HepG2 (cell line): Measurements from ENCODE around the gene TSPYL1. TPM values are rescaled to one million over a fixed set of nuclear protein-coding genes. Genes with fewer than 3 reads are reported as not detected.

Source experiments
- ATAC-seq: fragments of 200-7000 bp; cut with Tn5 transposase; 3 replicates; pipeline ENCODE4 v1.9.1; 2020; ENCODE audit warnings: mild to moderate bottlenecking, moderate library complexity
- BruUV-seq: library from RNA; stranded (reverse); fragments of 400-500 nt; replicated peaks from 2 replicates; lab custom pipeline; 2021; lab: Mats Ljungman, UMichigan
- CTCF ChIA-PET: fragments of 300-600 bp; formaldehyde crosslinking; extraction: SDS; loops from one replicate; lab custom pipeline; 2021; ENCODE audit warnings: low total read pairs, inconsistent platforms, low intra/inter-chr PET ratio; lab: Yijun Ruan, JAX
- POLR2A ChIA-PET: fragments of 350-600 bp; sonication (Branson Sonifier 250); formaldehyde crosslinking; loops from one replicate; lab custom pipeline; 2020; ENCODE audit warnings: antibody characterized with exemption, inconsistent platforms; lab: Yijun Ruan, JAX
- DNase-seq: peaks from one replicate; pipeline ENCODE4 v3.0.0-alpha.2; 2015; ENCODE audit warnings: low spot score
- FAIRE-seq: peaks from 3 replicates; lab custom pipeline; 2011; peaks lifted over from hg19 to GRCh38; lab: Jason Lieb, UNC
- H2AFZ ChIP-seq: one replicate; pipeline ENCODE4 v1.6.1; 2011; ENCODE audit warnings: low read length, inconsistent platforms
- H3K27ac ChIP-seq: fragments of 300-600 bp; 3 replicates; pipeline ENCODE4 v1.8.0; 2011; ENCODE audit warnings: mixed run types, mild to moderate bottlenecking, mixed read lengths, low read length, inconsistent platforms; ENCODE audit not compliant: insufficient read depth; ENCODE audit errors: extremely low read length
- H3K27me3 ChIP-seq, 2 experiments: fragments of 200-600 bp in 1 of 2; 2 replicates in 1 of 2; 3 replicates in 1 of 2; pipeline versions ENCODE4 v1.6.0 to v1.8.0; 2011; ENCODE audit warnings: low read length in 2 of 2, mild to moderate bottlenecking in 2 of 2, moderate library complexity in 2 of 2, inconsistent platforms in 1 of 2; ENCODE audit not compliant: insufficient read depth in 2 of 2, control insufficient read depth in 1 of 2
- H3K36me3 ChIP-seq, 2 experiments: fragments of 200-600 bp in 1 of 2; replicated peaks in 1 of 2; 2 replicates in 1 of 2; 3 replicates in 1 of 2; pipeline versions ENCODE4 v1.5.1 to v1.8.0; 2011; ENCODE audit warnings: low read length in 2 of 2, inconsistent platforms in 1 of 2; ENCODE audit not compliant: insufficient read depth in 2 of 2, control insufficient read depth in 1 of 2
- H3K4me1 ChIP-seq: 2 replicates; pipeline ENCODE4 v1.5.1; 2012; ENCODE audit warnings: low read length, inconsistent platforms; ENCODE audit not compliant: insufficient read depth
- H3K4me2 ChIP-seq: 2 replicates; pipeline ENCODE4 v1.6.0; 2011; ENCODE audit warnings: low read depth, low read length, inconsistent platforms
- H3K4me3 ChIP-seq, 3 experiments: fragments of 200-600 bp in 1 of 3; sonication (generic), shearing (Covaris generic) in 1 of 3; replicated peaks in 1 of 3; 2 replicates each; pipeline ENCODE4 v1.5.1; 2011 to 2016; ENCODE audit warnings: low read length in 3 of 3, inconsistent platforms in 2 of 3, low read depth in 2 of 3, mild to moderate bottlenecking in 2 of 3, control low read depth in 1 of 3, mixed read lengths in 1 of 3; ENCODE audit not compliant: insufficient read depth in 1 of 3
- H3K79me2 ChIP-seq: one replicate; pipeline ENCODE4 v1.6.1; 2011; ENCODE audit warnings: low read length, inconsistent platforms; ENCODE audit not compliant: insufficient read depth
- H3K9ac ChIP-seq: 2 replicates; pipeline ENCODE4 v1.6.0; 2011; ENCODE audit warnings: mild to moderate bottlenecking, low read depth, low read length, inconsistent platforms; ENCODE audit not compliant: insufficient read depth
- H3K9me3 ChIP-seq: 2 replicates; pipeline ENCODE4 v1.5.1; 2012; ENCODE audit warnings: mild to moderate bottlenecking, low read length
- H4K20me1 ChIP-seq: 2 replicates; pipeline ENCODE4 v1.6.0; 2011; ENCODE audit warnings: inconsistent platforms, mild to moderate bottlenecking, low read length, moderate library complexity; ENCODE audit not compliant: insufficient read depth
- FOXK1 ChIP-seq: sonication (generic); formaldehyde crosslinking; IDR thresholded peaks from 2 replicates; pipeline ENCODE4 v1.4.0; 2020; ENCODE audit warnings: low read depth, missing genetic modification reagents, borderline replicate concordance
- GATAD2A ChIP-seq: IDR thresholded peaks from 2 replicates; pipeline ENCODE4 v1.6.1; 2016
- IRF2 ChIP-seq: IDR thresholded peaks from 2 replicates; pipeline ENCODE4 v1.6.1; 2018; ENCODE audit warnings: missing genetic modification reagents, missing compliant biosample characterization
- MBD4 ChIP-seq: IDR thresholded peaks from 2 replicates; pipeline ENCODE4 v1.6.1; 2012; ENCODE audit warnings: low read length, inconsistent platforms, borderline replicate concordance
- NFE2 ChIP-seq: sonication (generic); formaldehyde crosslinking; IDR thresholded peaks from 2 replicates; pipeline ENCODE4 v1.4.0; 2020; ENCODE audit warnings: missing genetic modification reagents
- NR2F6 ChIP-seq, 2 experiments: IDR thresholded peaks; 2 replicates each; pipeline ENCODE4 v1.6.1; 2016; ENCODE audit warnings: antibody characterized with exemption in 1 of 2, mild to moderate bottlenecking in 1 of 2
- REPIN1 ChIP-seq: sonication (generic); formaldehyde crosslinking; IDR thresholded peaks from 2 replicates; pipeline ENCODE4 v1.8.0; 2022; ENCODE audit warnings: missing genetic modification reagents, low read depth, mild to moderate bottlenecking, borderline replicate concordance
- SMC3 ChIP-seq: IDR thresholded peaks from 2 replicates; pipeline ENCODE4 v1.6.1; 2011; ENCODE audit warnings: low read length, improper control_type of control experiment
- ZBTB20 ChIP-seq: sonication (generic); formaldehyde crosslinking; IDR thresholded peaks from 2 replicates; pipeline ENCODE4 v1.8.1; 2023; ENCODE audit warnings: missing genetic modification reagents, low read depth, mild to moderate bottlenecking, borderline replicate concordance
- WGBS: methylation state at CpG from one replicate; pipeline ENCODE4 v1.1.6; 2017; ENCODE audit warnings: low lambda C conversion rate; 5-methylcytosine and 5-hydroxymethylcytosine counted together
- in situ Hi-C: cut with HindIII; loops from 2 replicates; pipeline ENCODE4 v1.10.0; 2017; ENCODE audit warnings: low pct_unique_long_range_greater_than_20kb; ENCODE audit not compliant: extremely low pct_ligation_motif_present
- intact Hi-C: fragments of 100-400 bp; cut with micrococcal nuclease; formaldehyde crosslinking; loops from one replicate; pipeline ENCODE4 v1.10.0; 2022; ENCODE audit not compliant: unreplicated experiment
- polyA plus RNA-seq, 8 experiments: library from polyadenylated mRNA; depleted of rRNA in 3 of 8; stranded (reverse) in 7 of 8; unstranded in 1 of 8; fragments of >200 nt; fragmentation: Illumina TruSeq in 4 of 8; extraction: Trizol in 4 of 8; gene quantifications; 2 replicates each; pipeline versions ENCODE4 v1.2.1 to v1.2.3, GENCODE V29; 2011 to 2016; ENCODE audit warnings: low read depth in 4 of 8, missing spikeins in 1 of 8, mixed read lengths in 1 of 8; ENCODE audit not compliant: insufficient read depth in 1 of 8
- total RNA-seq, 5 experiments: library from RNA; depleted of rRNA; stranded (reverse); fragments of >200 nt; fragmentation: Illumina TruSeq; extraction: Trizol; gene quantifications; 2 replicates each; pipeline ENCODE4 v1.2.3, GENCODE V29; 2016; ENCODE audit warnings: low read depth in 1 of 5
- TF ChIP-seq, protein P1 (sequence below): IDR thresholded peaks from 2 replicates; pipeline ENCODE4 v1.6.1; 2018; ENCODE audit warnings: missing genetic modification reagents, mild to moderate bottlenecking, missing compliant biosample characterization
- TF ChIP-seq, protein P2 (sequence below): IDR thresholded peaks from 2 replicates; pipeline ENCODE4 v1.6.1; 2016
- TF ChIP-seq, protein P3 (sequence below): sonication (generic); formaldehyde crosslinking; IDR thresholded peaks from 2 replicates; pipeline ENCODE4 v1.5.0; 2020; ENCODE audit warnings: mild to moderate bottlenecking, missing genetic modification reagents, moderate library complexity
- TF ChIP-seq, protein P4 (sequence below): IDR thresholded peaks from 2 replicates; pipeline ENCODE4 v1.6.1; 2016; ENCODE audit warnings: low read depth

TSPYL1 gene
- total and polyA plus RNA-seq, 2 of the 13 experiments (the other 11 are each of a cell fraction or from before 2014, with no cell fraction given) = 28.3 to 93.0 TPM

DNA sequence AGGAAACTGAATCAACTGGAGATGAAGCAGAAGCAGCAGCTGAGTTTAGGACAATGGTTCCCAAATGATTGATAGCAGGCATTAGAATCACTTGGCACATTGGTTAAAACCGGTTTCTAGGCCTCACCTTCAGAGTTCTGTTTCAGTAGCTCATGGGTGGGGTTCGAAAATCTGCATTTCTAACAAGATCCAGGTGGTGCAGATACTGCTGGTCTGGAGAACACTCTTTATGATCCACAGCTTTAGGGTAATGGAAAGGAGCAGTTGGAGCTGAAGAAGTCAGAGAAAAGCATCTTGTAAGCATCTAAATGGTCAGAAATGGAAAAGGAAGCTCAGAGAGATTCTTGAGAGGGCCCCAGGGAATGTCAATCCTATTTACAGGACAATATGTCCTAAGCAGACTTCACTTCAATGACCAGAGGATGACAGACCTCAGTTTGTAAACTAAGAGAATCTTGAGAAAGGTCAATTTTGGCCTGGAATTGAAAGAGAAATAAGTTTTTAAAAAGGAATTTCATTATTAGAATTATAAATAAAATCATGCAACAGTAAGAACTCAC lies 8.5 kb downstream of the TSPYL1 start (continued):
- TF ChIP-seq, protein P1, sequence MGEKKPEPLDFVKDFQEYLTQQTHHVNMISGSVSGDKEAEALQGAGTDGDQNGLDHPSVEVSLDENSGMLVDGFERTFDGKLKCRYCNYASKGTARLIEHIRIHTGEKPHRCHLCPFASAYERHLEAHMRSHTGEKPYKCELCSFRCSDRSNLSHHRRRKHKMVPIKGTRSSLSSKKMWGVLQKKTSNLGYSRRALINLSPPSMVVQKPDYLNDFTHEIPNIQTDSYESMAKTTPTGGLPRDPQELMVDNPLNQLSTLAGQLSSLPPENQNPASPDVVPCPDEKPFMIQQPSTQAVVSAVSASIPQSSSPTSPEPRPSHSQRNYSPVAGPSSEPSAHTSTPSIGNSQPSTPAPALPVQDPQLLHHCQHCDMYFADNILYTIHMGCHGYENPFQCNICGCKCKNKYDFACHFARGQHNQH (CRISPR knock-in tag) = no peak
- TF ChIP-seq, protein P2, sequence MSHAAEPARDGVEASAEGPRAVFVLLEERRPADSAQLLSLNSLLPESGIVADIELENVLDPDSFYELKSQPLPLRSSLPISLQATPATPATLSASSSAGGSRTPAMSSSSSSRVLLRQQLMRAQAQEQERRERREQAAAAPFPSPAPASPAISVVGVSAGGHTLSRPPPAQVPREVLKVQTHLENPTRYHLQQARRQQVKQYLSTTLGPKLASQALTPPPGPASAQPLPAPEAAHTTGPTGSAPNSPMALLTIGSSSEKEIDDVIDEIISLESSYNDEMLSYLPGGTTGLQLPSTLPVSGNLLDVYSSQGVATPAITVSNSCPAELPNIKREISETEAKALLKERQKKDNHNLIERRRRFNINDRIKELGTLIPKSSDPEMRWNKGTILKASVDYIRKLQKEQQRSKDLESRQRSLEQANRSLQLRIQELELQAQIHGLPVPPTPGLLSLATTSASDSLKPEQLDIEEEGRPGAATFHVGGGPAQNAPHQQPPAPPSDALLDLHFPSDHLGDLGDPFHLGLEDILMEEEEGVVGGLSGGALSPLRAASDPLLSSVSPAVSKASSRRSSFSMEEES = no peak
- TF ChIP-seq, all 625 proteins: peak for 0

DNA sequence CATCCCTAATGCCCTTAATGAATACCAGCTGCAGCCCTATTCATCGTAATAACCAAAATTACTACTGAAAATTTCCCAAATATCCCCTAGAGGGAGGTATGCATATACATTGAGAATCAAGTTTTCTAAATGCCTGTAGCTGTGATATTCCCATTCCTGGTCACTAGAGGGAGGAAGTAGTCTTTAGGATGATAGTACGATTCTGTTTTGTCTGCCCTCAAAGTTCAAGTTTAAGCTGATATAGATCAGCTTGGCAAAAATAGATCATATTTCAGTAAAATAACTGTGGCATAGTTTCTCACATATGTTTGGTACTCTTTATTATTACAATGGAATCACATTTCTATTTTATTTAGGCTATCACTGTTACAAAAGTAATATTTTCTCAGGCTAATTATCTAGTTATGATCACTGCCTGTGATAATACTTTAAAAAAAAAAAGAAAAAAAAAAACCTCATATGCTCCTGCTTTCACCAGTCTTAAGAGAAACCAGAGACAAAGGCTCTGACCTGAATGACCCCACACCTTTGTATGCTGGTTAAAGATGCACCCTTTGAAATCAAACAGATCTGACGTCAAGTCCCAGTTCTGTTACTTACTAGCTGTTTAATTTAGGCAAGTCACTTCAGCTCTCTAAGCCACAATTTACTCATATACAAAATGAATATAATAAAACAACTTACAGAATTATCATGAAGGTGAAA lies 11.0 kb downstream of the TSPYL1 start:
- Histone ChIP-seq H3K4me1 (0 out of 2 replicates have a peak, but pooled peaks cover 5% of the 10 kb centered on the region), H3K9ac (no peak overlapping the region), H4K20me1 (no peaks in the 10 kb centered on the region), H3K4me2 (no peak overlapping the region), H3K27me3 (no peaks in the 10 kb centered on the region), H3K79me2 (no peaks in the 10 kb centered on the region), H2AFZ (no peak overlapping the region), H3K4me3 (no peak overlapping the region), H3K36me3 (no peaks in the 10 kb centered on the region; a peak in 2 of 5 replicates), H3K9me3 (peaks cover 1% of the 10 kb centered on the region; the same call in 1 of the 2 replicates), H3K27ac (no peak overlapping the region)
- POLR2A ChIA-PET = interaction anchor here (1.1 to 2.2 kb wide), 3 partner anchors 11 to 15 kb away, joined by 3 to 35 read pairs (median 10); partner anchors contain the start of genes TSPYL1 and TSPYL4
- intact Hi-C loops (loop anchor here (1.0 kb wide), 4 partner anchors 11 to 264 kb away; partner anchors contain the start of genes TSPYL1 and TSPYL4), in situ Hi-C loops (no loop called here)
- ATAC-seq = peak; percentile 93
- 37% methylated on average over 3 of the region's 3 CpGs for whole genome bisulfite sequencing
- CTCF ChIA-PET = interaction anchor here (0.6 to 4.6 kb wide), 9 partner anchors 11 to 377 kb away, joined by 3 to 29 read pairs (median 3); partner anchors contain the start of gene TSPYL1
- no TSS peak for BruUV-seq
- peak; percentile 88 for DNase-seq
- FAIRE-seq = peak; percentile 88
- TF ChIP-seq SMC3 (peak; percentile 83), GATAD2A (CRISPR knock-in tag) (peak; percentile 74; the same call in 1 of the 2 replicates), NFE2 (no peak), REPIN1 (CRISPR knock-in tag) (peak; percentile 39; the same call in 1 of the 2 replicates), ZBTB20 (CRISPR knock-in tag) (0 out of 2 replicates have a peak, but pooled peaks have one; percentile 73), NR2F6 (IDR thresholded peaks at IDR 0.05) (peak; percentile 48), NR2F6 (CRISPR knock-in tag; IDR thresholded peaks at IDR 0.05) (peak; percentile 63; the same call in 1 of the 2 replicates), IRF2 (CRISPR knock-in tag) (peak; percentile 33; the same call in 1 of the 2 replicates), FOXK1 (CRISPR knock-in tag) (peak; percentile 43; the same call in 1 of the 2 replicates), MBD4 (peak; percentile 58; the same call in 1 of the 2 replicates)
- TF ChIP-seq, protein P3, sequence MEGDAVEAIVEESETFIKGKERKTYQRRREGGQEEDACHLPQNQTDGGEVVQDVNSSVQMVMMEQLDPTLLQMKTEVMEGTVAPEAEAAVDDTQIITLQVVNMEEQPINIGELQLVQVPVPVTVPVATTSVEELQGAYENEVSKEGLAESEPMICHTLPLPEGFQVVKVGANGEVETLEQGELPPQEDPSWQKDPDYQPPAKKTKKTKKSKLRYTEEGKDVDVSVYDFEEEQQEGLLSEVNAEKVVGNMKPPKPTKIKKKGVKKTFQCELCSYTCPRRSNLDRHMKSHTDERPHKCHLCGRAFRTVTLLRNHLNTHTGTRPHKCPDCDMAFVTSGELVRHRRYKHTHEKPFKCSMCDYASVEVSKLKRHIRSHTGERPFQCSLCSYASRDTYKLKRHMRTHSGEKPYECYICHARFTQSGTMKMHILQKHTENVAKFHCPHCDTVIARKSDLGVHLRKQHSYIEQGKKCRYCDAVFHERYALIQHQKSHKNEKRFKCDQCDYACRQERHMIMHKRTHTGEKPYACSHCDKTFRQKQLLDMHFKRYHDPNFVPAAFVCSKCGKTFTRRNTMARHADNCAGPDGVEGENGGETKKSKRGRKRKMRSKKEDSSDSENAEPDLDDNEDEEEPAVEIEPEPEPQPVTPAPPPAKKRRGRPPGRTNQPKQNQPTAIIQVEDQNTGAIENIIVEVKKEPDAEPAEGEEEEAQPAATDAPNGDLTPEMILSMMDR (CRISPR knock-in tag) = peak; percentile 86
- TF ChIP-seq, protein P4, sequence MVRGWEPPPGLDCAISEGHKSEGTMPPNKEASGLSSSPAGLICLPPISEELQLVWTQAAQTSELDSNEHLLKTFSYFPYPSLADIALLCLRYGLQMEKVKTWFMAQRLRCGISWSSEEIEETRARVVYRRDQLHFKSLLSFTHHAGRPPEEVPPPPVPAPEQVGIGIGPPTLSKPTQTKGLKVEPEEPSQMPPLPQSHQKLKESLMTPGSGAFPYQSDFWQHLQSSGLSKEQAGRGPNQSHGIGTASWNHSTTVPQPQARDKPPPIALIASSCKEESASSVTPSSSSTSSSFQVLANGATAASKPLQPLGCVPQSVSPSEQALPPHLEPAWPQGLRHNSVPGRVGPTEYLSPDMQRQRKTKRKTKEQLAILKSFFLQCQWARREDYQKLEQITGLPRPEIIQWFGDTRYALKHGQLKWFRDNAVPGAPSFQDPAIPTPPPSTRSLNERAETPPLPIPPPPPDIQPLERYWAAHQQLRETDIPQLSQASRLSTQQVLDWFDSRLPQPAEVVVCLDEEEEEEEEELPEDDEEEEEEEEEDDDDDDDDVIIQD (CRISPR knock-in tag) = peak; percentile 70; the same call in 1 of the 2 replicates
